Activated CD4-positive, alpha-beta T cell treated with anti-CD3 and anti-CD28 coated beads, Interleukin-2, Interleukin-6, amounts not matched to agents 100 ng/mL and 50 ng/mL, durations not matched to agents 16 hours and 8 hours (primary cell): ENCODE results near the gene OR51B6.

Experiments
- DNase-seq: peaks from one replicate; pipeline ENCODE4 v3.0.0-alpha.2; 2020

Gene OR51B6

GRCh38 chr11:5366856-5367255 is 15.5 kb downstream of the OR51B6 start:
- DNase-seq = no peak

DNA sequence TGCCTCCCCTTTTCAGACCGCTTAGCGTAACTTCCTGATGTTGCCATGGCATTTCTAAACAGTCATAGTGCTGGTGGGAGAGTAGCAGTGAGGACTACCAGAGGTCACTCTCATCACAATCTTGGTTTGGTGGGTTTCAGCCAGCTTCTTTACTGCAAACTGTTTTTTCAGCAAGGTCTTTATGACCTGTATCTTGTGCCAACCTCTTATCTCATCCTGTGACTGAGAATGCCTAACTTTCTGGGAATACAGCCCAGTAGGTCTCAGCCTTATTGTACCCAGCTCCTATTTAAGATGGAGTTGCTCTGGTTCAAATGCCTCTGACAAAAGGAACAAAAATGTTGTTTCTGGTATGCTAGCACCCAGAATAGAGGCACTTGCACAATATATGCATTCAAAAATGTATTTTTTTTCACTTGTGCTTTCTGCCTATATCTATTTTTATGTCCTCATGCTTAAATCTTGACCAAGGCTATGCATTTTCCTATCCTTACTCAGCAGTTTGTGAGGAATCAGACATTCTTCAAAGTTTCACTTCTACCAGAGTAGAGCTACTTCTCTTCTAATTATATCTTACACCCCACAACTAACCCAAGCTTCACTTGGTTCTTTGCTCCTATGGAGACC is 16.3 kb downstream of the OR51B6 start:
- no peak for DNase-seq

- no peak for DNase-seq
Measured at GRCh38 chr11:5368502-5369043, 17.3 kb downstream of the OR51B6 start.

DNA sequence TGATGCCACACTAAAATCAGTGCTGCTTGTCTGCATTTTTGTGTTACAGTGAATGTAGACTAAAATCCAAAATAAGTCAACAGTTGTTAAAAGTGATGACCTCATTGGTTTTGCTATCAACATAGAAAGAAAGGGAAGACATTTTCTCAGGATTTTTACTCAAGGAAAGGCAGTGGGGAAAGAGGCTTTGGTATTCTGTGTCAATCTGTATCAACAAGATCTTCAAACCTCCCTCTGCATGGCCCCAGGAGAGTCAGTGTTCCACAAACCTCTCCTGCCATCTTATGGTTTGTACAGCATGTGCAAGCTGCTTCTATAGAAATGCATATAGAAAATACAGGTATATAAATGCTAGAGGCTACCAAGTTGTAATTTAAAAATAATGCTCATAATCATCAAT is 18.5 kb downstream of the OR51B6 start:
- no peak for DNase-seq

GRCh38 chr11:5380740-5381342 is 29.5 kb downstream of the OR51B6 start:
- DNase-seq = peak; percentile 58

- no peak for DNase-seq
Measured at GRCh38 chr11:5383576-5383975, 32.3 kb downstream of the OR51B6 start, which contains the start of gene OR51M1. TSS of gene OR51M1 (plus strand) at chr11:5383812. CDS start at chr11:5389399, 5,587 bp downstream.

GRCh38 chr11:5384335-5384734 is 33.0 kb downstream of the OR51B6 start:
- no peak for DNase-seq

DNA sequence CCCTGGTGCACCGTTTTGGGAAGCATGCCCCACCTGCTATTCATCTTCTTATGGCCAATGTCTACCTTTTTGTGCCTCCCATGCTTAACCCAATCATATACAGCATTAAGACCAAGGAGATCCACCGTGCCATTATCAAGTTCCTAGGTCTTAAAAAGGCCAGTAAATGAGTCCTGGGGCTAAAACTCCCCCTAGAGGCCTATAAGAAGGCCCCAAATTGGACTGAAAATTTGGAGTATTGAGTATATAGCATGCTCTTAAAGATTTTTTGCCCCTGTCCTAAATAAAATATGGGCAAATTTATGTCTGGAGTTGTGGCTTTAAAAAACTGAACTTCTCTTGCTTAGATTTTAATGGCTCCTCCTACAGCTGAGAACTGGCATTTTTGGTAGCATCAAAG is 38.9 kb downstream of the OR51B6 start:
- DNase-seq = no peak

- no peak for DNase-seq
Measured at GRCh38 chr11:5394091-5394490, 42.8 kb downstream of the OR51B6 start.

DNA sequence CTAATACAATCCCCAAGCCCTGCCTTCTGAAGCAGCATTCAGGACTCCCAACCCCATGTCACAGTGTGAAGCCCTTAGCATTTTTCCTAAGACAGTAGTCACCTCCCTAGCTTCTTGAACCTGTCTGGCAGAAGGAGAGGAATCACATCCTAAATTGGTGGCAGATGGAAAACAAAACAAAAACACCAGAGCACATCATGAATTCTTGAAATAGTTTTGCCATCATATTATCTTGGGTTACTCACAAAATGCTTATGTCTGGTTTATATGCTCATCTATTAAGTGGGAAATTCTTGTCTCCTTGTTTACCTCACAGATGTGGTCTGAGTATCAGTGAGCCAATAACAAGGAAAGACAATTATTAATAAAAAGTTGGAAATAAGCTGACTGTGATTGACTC is 47.6 kb downstream of the OR51B6 start:
- no peak for DNase-seq
